Progenitor cell of endocrine pancreas (in vitro differentiated cells): ENCODE measurements around the gene SLC34A2. TPM values are rescaled to one million over a fixed set of nuclear protein-coding genes. Genes with fewer than 3 reads are reported as not detected.

ENCODE experiments used
- DNase-seq: peaks from one replicate; pipeline ENCODE4 v3.0.0; 2021; ENCODE audit warnings: low spot score; ENCODE audit not compliant: unreplicated experiment
- H3K27ac Mint-ChIP-seq: 2 replicates; pipeline ENCODE4 v1.8.0; 2021; ENCODE audit warnings: mild to moderate bottlenecking, moderate library complexity, mixed read lengths
- H3K27me3 Mint-ChIP-seq: 2 replicates; pipeline ENCODE4 v1.8.0; 2021; ENCODE audit warnings: mixed read lengths
- H3K36me3 Mint-ChIP-seq: 2 replicates; pipeline ENCODE4 v1.8.0; 2022; ENCODE audit warnings: mixed read lengths; ENCODE audit not compliant: insufficient read depth
- H3K4me1 Mint-ChIP-seq: 2 replicates; pipeline ENCODE4 v1.8.0; 2021; ENCODE audit warnings: low read depth, mixed read lengths
- H3K4me3 Mint-ChIP-seq: 2 replicates; pipeline ENCODE4 v1.8.0; 2021; ENCODE audit warnings: low read depth, mild to moderate bottlenecking, moderate library complexity, mixed read lengths
- H3K9me3 Mint-ChIP-seq: 2 replicates; pipeline ENCODE4 v1.8.0; 2021; ENCODE audit warnings: low read depth, mixed read lengths
- CTCF ChIP-seq: fragments of 200-600 bp; sonication (generic); IDR thresholded peaks from one replicate; pipeline ENCODE4 v1.5.0; 2021; ENCODE audit warnings: antibody characterized with exemption, mild to moderate bottlenecking; ENCODE audit not compliant: unreplicated experiment
- total RNA-seq: library from RNA; stranded (reverse); gene quantifications from 2 replicates; pipeline ENCODE4 v1.2.1, GENCODE V29; 2021

Gene SLC34A2
- total RNA-seq, 1 donor from 2014 or later, result 1.1 TPM

- Mint-ChIP-seq H3K4me1 (no peaks in the 10 kb centered on the region), H3K27ac (no peak overlapping the region), H3K9me3 (no peaks in the 10 kb centered on the region), H3K4me3 (no peak overlapping the region), H3K27me3 (peaks cover 34% of the 10 kb centered on the region), H3K36me3 (no peaks in the 10 kb centered on the region)
- DNase-seq, result no peak
- no peak for TF ChIP-seq CTCF
Measured at GRCh38 chr4:25662306-25662705, 6.7 kb downstream of the SLC34A2 start.

GRCh38 chr4:25663781-25664180, 8.1 kb downstream of the SLC34A2 start:
- no peak for DNase-seq
- no peak overlapping the region for H3K4me3 Mint-ChIP-seq
- H3K4me1 Mint-ChIP-seq, result peaks cover 2% of the 10 kb centered on the region
- TF ChIP-seq CTCF, result no peak
- no peaks in the 10 kb centered on the region for H3K9me3 Mint-ChIP-seq
- peaks cover 28% of the 10 kb centered on the region for H3K27me3 Mint-ChIP-seq
- H3K27ac Mint-ChIP-seq, result no peak overlapping the region
- no peaks in the 10 kb centered on the region for H3K36me3 Mint-ChIP-seq

GRCh38 chr4:25666031-25666630, 10.5 kb downstream of the SLC34A2 start:
- peaks cover 27% of the 10 kb centered on the region for H3K27me3 Mint-ChIP-seq
- no peak for TF ChIP-seq CTCF
- H3K4me1 Mint-ChIP-seq, result peaks cover 2% of the 10 kb centered on the region
- no peak overlapping the region for H3K27ac Mint-ChIP-seq
- no peaks in the 10 kb centered on the region for H3K9me3 Mint-ChIP-seq
- no peak for DNase-seq
- H3K4me3 Mint-ChIP-seq, result no peak overlapping the region
- no peaks in the 10 kb centered on the region for H3K36me3 Mint-ChIP-seq

GRCh38 chr4:25667931-25668557, 12.4 kb downstream of the SLC34A2 start:
- H3K27me3 Mint-ChIP-seq, result peaks cover 23% of the 10 kb centered on the region
- H3K4me1 Mint-ChIP-seq, result peaks cover 2% of the 10 kb centered on the region
- no peaks in the 10 kb centered on the region for H3K9me3 Mint-ChIP-seq
- TF ChIP-seq CTCF, result no peak
- no peak for DNase-seq
- H3K4me3 Mint-ChIP-seq, result no peak overlapping the region
- no peak overlapping the region for H3K27ac Mint-ChIP-seq
- no peaks in the 10 kb centered on the region for H3K36me3 Mint-ChIP-seq

GRCh38 chr4:25670991-25671390, 15.3 kb downstream of the SLC34A2 start:
- Mint-ChIP-seq H3K36me3 (no peaks in the 10 kb centered on the region), H3K27ac (no peak overlapping the region), H3K27me3 (peaks cover 7% of the 10 kb centered on the region), H3K9me3 (no peaks in the 10 kb centered on the region), H3K4me1 (peaks cover 2% of the 10 kb centered on the region), H3K4me3 (no peak overlapping the region)
- no peak for DNase-seq
- TF ChIP-seq CTCF, result no peak
